NCI-H187 (cell line): ENCODE measurements around the gene LARP1.
"Not testable (repeated sequence)": the region's sequence is repeated elsewhere in the genome, so short reads cannot be mapped to it uniquely, and the experiment has no call there.

Experiments
- DNase-seq, 2 experiments: peaks; one replicate each; lab custom pipeline; 2025; lab: John Stamatoyannopoulos, UW

Gene LARP1

GRCh38 chr5:154735362-154735761 is 19.8 kb upstream of the LARP1 start:
- not testable (repeated sequence) for DNase-seq

DNA sequence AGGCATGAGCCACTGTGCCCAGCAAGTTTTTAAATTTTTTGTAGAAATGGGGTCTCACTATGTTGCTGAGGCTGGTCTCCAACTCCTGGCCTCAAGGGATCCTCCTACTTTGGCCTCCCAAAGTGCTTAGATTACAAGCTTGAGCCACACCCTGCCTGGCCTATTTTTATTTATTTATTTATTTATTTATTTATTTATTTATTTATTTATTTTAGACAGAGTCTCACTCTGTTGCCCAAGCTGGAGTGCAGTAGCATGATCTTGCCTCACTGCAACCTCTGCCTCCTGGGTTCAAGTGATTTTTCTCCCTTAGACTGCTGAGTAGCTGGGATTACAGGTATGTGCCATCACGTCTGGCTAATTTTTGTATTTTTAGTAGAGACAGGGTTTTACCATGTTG is 18.8 kb upstream of the LARP1 start:
- DNase-seq: not testable (repeated sequence)

GRCh38 chr5:154737667-154738320 is 17.4 kb upstream of the LARP1 start:
- DNase-seq: no peak

DNA sequence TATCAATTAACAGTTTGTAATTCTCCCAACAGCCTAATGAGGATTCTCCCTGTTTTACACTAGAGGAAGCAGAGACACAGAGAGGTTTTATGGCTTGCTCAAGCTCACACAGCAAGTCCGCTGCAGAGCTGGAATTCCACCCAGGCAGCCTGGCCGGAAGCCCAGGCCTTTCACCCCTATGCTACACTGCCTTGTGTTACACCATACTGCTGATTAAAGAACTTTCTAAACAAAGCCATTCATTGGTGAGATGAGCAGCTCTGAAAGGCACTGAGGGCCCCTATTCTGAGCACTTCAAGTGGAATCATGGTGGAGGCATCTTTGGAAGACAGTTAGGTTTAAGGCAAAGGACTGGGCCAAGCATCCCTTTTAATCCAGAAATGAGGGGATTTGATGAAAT is 14.7 kb upstream of the LARP1 start:
- DNase-seq: no peak

DNA sequence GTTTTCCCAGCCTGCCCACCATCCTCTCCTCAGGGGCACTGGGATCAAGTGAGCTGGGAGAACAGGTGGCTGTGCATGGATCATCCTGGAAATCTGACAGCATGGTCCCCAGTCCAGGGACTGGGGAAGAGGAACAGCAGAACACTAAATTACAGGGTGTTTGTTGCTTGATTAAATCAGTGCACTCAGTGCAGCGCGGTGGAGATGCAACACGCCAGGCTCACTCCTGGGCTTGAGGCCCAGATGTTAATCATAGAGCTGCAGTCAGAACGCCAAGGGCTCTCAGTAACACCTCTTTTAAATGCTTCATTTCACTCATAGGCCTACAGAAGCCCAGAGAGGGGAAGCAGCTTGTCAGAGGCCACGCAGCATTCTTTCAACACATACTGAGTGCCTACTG is 14.2 kb upstream of the LARP1 start:
- no peak for DNase-seq

DNA sequence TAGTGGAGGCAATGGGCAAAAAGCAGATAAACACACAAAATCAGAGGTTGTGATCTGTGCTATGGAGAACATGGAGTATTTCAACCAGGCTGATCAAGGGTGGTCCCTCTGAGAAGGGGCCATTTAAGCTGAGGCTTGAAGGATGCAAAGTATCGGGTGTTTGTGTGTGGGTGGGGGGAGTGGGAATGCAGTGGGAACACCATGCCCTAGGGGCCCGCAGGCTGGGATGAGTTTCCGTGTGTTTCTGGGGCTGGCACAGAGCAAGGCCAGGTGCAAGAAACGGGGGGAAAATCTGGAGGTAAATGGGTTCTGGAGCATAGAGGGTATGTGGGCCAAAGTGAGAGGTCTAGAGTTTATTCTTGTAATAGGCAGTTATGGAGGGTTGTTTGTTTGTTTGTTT is 13.8 kb upstream of the LARP1 start:
- DNase-seq: no peak

DNA sequence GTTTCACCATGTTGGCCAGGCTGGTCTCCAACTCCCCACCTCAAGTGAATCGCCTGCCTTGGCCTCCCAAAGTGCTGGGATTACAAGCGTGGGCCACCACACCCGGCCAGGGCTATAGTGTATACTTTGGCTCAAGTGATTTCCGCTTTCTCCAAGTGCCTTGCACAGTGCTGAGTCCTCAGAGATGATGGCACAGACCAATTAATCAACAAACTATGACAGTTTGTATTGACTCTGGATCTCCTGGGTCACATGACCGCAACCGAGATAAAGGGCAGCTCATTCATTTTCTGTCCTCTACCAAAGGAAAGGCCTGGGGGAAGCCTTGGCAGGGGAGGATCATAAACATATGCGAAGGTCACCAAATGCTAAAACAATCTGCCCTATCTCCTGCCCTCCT is 11.4 kb upstream of the LARP1 start:
- no peak for DNase-seq

GRCh38 chr5:154745349-154745748 is 9.8 kb upstream of the LARP1 start:
- no peak for DNase-seq

DNA sequence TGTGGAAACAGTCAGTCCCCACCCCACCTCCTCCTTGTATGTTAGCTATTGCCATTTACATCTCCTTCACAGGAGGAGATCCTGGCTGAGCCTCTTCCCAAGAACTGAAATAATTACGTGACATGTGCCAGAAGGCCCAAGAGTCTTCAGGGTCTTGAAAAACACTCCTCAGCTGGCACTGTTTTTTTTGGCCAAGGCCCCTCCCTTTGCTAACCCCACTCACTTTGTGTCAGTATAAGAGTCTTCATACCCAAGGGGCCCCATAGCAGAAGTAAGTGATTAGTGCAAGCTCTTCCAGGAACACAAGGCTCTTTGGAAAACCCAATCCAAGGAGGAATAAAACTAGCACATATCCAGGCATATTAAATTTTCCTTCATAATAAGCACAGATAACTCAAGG is 5.7 kb upstream of the LARP1 start:
- DNase-seq: no peak

- not testable (repeated sequence) for DNase-seq
These were observed 4.5 kb upstream of the LARP1 start for GRCh38 chr5:154750641-154751040.

DNA sequence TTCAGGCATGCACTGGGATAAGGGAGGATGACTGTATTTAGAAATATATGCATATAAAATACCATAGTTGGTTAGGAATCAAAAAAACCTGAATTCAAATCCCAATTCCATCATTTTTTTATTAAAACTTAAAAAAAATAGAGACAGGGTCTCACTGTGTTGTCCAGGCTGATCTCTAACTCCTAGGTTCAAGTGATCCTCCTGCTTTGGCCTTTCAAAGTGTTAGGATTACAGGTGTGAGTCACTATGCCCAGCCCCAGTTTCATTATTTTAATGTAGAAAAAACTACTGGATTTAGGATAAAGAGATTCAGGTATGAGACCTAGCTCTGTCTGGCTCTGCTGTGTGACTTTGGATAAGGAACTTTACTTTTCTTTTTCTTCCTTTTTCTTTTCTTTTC is 3.3 kb upstream of the LARP1 start:
- DNase-seq: no peak

- DNase-seq: no peak
These were observed 1.4 kb upstream of the LARP1 start for GRCh38 chr5:154753792-154754191.

DNA sequence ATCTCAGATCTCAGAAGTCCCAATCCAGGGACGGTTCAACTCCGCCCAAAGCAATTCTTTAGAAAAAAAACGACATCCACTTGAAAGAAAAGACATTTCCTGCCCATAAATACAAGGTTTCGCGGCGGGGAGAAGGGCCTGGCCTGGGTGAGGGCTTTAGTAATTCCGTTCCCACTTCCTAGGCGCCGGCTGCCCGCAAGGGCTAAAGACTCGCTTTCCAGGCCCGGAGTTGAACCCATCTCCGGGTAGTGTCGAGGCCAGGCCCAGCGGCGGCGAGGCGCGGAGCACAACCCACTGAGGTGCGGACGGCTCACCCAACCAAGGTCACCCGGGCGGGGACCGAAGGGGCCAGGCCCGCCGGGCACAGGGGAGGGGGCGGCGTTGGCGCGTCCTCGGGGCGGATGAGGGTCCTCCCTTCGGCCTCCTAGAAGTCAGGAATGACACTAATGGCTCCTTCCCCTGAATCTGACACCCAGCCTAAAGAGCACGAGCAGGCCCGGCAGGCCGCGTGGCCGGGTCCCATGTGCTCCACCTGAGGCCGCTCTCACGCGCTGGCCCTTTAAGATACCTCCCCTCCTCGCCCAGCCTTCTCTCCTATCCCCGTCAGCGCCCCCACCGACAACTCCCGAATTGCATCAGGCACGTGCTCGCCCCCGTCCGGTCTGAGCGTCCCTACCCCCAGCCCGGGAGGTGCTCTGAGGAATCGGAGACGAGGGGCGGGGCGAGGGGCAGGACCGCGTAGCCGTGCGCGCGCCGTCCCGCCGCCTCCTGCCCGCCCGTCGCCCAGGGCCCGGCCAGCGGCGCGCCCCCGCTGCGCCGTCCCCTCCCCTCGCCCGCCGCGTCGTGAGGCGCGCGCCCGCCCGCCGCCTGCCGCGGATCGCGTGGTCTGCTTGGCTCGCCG is 467 bp upstream of the LARP1 start:
- DNase-seq: peak; percentile 90 to 98

DNA sequence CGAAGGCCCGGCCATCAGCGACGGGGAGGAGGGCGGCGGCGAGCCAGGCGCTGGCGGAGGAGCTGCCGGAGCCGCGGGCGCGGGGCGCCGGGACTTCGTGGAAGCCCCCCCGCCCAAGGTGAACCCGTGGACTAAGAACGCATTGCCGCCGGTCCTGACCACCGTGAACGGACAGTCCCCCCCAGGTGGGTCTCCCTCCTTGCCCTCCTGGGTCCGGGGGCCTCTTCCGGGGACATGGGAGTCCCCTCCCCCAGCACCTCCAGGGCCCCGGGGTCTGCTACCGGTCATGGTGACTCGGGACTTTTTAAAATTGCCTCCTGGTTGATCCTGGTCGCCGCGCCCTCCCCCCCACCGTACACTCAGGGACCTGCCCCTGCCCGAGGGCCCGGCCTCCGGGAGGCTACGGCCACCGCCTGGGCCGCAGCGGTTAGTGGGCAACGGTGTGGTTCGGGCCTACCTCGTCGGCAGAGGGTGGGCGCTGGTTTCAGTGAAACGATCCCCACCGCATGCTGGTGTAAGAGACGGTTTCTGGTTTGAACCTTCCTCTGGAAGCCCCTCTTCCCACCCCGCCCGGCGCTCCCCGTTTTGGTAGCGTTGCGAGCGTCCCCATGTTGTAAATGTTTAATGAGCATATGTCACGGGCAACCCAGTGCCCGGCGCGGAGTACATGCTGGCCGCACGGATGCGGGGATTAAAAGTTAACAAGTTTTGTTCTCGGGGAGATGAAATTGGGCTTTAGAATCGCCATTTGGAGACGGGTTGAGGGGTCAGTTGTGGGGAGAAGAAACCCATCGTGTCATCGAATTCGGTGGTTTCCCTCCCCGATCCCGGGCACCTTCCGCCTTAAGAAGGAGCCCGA is 1.1 kb downstream of the LARP1 start:
- no peak for DNase-seq

DNA sequence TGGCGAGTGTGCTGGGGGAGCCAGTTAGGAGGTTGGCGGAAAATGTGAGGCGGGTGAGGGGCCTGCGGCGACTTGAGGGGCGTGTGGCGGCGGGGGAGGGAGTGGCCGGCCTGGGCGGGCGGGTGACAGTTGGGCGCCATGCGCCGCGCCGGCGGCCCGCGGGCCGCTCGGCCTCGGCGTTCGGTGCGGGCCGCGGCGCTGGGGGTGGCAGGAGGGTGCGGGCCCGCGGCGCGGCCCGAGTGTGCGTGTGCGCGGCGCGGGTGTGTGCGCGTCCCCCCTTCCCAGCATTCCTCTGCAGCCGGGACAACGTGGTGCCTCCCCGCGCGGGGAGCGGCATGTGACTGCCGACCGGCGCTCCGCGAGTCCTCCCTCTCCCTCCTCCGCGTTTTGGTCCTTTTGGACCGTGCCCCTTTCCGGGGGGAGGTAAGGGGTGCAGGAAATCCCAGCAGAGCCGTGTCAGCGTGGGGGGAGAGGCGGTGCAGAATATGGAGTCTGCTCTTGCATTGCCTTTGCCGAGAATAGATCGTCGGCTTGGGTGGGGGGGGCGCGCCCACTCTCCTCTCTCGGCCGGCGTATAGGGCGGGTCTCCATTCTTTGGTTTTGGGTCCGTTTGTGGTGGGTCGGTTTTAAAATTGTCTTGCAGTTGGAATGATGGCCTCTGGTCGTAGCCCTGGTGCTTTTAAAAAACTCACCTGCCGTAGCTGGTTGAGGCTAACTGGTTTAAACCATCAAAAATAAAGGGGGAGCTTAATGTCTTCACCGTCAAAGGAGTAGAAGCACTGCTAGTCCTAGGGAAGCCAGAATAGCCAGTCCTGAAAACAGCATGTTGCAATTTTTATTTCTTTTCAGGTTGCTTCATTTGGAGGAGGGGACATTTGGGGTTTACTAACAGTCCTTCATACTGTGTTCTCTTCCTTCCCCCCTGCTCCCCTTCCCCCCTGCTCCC is 2.0 kb downstream of the LARP1 start:
- DNase-seq: no peak

DNA sequence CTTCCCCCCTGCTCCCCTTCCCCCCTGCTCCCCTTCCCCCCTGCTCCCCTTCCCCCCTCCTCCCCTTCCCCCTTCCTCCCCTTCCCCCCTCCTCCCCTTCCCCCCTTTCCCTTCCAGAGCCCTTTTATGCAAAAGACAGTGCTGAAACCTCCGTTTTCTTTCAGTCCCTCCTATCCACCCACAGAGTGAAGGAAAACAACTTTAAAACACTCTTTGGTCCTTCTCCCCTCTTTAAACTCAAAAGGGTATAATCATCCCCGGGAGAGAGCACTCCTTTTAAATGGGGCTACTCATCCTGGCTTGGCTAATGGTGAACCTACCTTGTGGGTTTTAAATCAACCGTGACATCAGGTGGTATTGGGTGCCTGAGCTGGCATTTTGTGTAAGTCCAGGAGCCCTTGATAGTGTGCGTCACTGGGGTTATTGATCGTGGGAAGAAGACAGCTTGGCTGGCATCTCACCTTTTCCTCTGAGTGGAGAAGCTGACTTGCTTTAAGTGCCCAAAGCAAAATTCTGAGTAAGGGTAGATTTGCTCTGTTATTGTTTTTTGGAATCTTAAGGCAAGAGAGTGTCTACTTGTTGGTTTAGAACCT is 2.7 kb downstream of the LARP1 start:
- DNase-seq: peak; percentile 73 to 81

DNA sequence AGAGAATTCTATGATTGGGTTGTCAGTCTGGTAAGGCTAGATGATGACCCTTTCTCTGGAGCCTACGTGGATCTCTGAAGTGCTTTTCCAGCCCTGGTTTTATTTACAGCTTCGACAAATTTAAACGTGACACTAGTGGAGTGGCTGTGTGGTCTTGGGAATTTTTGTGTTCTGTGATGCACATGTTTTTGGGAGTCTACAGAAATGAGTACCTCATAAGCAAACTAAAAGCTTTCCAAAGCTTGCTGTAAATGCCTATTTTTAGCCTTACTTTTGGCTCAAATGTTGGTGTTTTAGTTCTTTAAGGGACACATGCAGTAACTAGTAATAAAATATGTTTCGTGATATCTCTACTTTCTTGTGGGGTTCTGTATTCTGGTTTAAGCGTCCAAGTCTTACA is 3.3 kb downstream of the LARP1 start:
- no peak for DNase-seq

- DNase-seq: no peak
These were observed 3.8 kb downstream of the LARP1 start for GRCh38 chr5:154758977-154759376.

- DNase-seq: not testable (repeated sequence)
These were observed 4.7 kb downstream of the LARP1 start for GRCh38 chr5:154759868-154760267.

DNA sequence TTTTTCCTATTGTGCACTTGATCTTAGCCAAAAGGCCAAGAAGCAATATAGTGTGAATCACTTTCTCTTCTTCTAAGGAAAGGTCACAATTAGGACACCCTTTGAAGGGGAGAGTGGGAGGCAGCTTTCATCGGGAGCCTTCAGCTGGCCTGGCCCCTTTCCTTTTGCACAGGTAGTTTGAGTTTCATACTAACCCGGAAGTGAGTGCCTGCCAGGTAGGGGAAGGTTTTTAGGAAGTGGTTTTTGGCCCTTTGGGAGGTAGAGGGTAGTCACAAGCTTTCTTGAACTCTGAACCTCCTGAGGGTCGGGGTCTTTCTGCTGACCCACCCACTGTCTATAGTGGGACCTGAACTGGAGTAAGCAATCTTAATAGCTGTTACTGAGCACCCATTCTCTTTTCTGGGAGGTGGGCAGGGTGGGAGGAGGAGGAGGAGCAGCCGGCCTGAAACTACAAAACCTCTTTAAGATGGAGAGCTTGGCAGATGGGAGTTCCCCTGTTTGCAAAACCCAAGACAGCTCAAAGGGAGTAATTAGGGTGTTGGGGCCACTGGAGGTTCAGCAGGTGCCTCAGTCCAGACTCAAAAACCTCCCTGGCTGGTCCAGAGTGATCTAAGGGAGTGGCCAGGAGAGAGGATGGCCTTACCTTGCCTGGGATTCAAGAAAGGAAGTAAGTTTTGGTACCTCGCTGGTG is 6.0 kb downstream of the LARP1 start:
- DNase-seq: no peak
